ENCODE measurements around the gene ZSCAN31. TPM values are rescaled to one million over a fixed set of nuclear protein-coding genes. Genes with fewer than 3 reads are reported as not detected.

Gene ZSCAN31
- total and polyA plus RNA-seq, 7 donors: 1.8 to 10.8 (median 4.8) TPM

DNA sequence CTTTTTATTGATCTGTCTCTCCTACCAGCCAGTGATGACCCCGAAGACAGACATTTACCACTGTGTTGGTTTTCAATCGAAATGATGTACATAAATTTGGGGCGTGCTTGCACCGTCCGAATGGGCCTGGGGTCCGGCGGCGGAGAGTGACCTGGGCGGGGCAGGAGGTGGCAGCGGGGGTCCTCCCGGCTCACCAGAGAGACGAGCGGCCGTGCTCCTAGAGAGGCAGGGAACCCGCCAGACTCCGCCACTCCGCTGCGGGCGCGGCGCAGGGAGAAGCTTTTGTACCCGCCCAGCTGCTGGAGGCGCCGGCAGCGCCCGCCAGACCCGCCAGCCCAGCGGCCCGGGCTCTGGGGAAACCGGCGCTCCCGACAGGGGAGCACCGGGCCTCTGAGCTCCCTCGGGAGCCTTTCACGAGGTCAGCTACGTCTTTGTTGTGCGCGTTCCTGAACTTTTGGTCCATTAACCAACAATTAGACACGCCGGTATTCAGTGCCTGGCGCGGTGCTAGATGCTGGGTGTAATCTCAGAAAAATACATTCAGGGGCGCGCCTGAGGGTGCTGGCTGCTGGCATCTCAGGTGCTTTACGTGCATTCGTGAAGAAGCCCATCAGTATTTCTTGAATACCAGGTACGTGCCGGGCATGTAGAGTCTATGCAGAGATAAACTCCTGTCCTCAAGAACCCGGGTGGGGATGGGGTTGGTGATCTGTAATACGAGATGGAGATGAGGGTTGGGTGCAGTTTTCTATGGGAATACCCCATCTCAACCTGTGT is 54.5 kb downstream of the ZSCAN31 start, which contains the start of gene PGBD1:
TSS of gene PGBD1 (plus strand) at position 285 of the 777 bp plus-strand sequence. CDS start 2,242 bp downstream, outside the sequence.
- Histone ChIP-seq H3K27ac (peak within 1 kb of the TSS; percentile 33), H3K4me3 (peak within 1 kb of the TSS; percentile 76), H3K9me3 (peaks cover 5% of the 10 kb centered on the region), H3K27me3 (ENCODE audit: insufficient read depth in 3 of 3, low read length in 2 of 3) (no peaks in the 10 kb centered on the region), H3K4me1 (no peaks in the 10 kb centered on the region), H3K36me3 (ENCODE audit: insufficient read depth in 1 of 2, low read depth in 1 of 2) (peaks cover 2 to 45% of the 10 kb centered on the region in 2 donors)
- TF ChIP-seq, protein P1, sequence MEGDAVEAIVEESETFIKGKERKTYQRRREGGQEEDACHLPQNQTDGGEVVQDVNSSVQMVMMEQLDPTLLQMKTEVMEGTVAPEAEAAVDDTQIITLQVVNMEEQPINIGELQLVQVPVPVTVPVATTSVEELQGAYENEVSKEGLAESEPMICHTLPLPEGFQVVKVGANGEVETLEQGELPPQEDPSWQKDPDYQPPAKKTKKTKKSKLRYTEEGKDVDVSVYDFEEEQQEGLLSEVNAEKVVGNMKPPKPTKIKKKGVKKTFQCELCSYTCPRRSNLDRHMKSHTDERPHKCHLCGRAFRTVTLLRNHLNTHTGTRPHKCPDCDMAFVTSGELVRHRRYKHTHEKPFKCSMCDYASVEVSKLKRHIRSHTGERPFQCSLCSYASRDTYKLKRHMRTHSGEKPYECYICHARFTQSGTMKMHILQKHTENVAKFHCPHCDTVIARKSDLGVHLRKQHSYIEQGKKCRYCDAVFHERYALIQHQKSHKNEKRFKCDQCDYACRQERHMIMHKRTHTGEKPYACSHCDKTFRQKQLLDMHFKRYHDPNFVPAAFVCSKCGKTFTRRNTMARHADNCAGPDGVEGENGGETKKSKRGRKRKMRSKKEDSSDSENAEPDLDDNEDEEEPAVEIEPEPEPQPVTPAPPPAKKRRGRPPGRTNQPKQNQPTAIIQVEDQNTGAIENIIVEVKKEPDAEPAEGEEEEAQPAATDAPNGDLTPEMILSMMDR (IDR thresholded peaks at IDR 0.05): no peak
- ATAC-seq (peak; percentile 87 to 98 (median 94)), DNase-seq (peak; percentile 82 to 86)
- 0 to 1% (median 0%) methylated on average over 49 to 50 of the region's 50 CpGs for WGBS, 3 donors
- intact Hi-C loops (cut with DNase I): loop anchor here in 1 of 2 donors (5.0 kb wide), 1 partner anchor 56 kb away; the partner anchor contains the start of gene ZSCAN31

DNA sequence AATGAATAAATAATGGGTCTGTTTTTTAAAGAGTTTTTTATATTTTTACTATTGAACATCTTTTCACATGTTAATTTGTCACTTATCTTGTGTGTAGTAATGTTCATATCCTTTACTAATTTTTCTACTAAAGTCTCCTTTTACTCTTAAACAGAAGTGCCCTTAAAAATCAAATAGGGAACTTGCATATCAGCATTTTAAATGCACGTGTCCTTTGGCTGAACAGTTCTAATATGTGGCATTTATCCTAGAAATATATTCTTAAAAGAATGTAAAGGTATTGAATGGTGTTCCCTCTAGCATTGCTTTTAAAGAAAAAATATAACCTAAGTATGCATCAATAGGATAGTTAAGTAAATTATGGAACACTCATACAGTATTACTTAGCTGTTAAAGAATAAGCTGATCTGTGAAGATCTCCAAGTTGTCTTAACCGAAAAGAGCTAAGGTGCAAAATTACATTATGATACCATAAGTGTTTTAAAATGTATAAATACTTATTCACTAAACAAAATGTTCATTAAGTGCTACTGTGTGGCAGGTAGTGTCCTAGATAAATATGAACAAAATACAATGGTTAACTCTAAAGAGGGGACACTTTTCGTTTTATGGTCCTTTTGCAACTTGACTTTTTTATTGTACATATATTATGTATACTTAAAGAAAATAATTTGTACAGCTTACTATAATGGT is 55.2 kb downstream of the ZSCAN31 start:
- H3K27me3 ChIP-seq (ENCODE audit: insufficient read depth in 3 of 3, low read length in 2 of 3): no peaks in the 10 kb centered on the region
- 36 to 47% (median 41%) methylated on average over 3 of the region's 3 CpGs for WGBS, 3 donors
- intact Hi-C loops (cut with DNase I): loop anchor here in 1 of 2 donors (5.0 kb wide), 1 partner anchor 57 kb away; the partner anchor contains the start of gene ZSCAN31
- no peaks in the 10 kb centered on the region for H3K4me1 ChIP-seq
- ATAC-seq: no peak
- H3K27ac ChIP-seq: no peak overlapping the region
- DNase-seq: no peak
- TF ChIP-seq, protein P1 (IDR thresholded peaks at IDR 0.05): no peak
- H3K4me3 ChIP-seq: peak overlapping the region; percentile 76
- H3K36me3 ChIP-seq (ENCODE audit: insufficient read depth in 1 of 2, low read depth in 1 of 2): peaks cover 5 to 45% of the 10 kb centered on the region in 2 donors
- peaks cover 5% of the 10 kb centered on the region for H3K9me3 ChIP-seq

DNA sequence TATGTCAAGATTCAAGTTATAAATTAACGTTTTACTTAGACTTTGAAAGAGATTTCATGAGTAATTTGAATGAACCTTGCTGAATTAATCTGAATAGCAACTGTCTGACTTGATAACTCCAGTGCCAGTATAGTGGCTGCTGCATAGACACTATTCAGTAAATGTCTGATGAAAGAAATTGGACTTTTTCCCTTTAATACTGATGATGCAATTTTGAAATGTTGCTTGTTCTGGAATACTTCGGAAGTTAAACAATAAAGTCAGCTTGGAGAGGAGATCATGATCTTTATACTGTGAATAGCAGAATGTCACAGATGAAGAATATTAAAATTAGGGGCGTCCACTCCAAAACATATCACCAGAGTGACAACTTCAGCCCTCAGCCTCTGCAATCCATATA is 58.2 kb downstream of the ZSCAN31 start:
- ATAC-seq (no peak), DNase-seq (no peak)
- Histone ChIP-seq H3K4me1 (no peaks in the 10 kb centered on the region), H3K9me3 (peaks cover under 1% of the 10 kb centered on the region), H3K27ac (no peak overlapping the region), H3K36me3 (ENCODE audit: insufficient read depth in 1 of 2, low read depth in 1 of 2) (peaks cover 5 to 54% of the 10 kb centered on the region in 2 donors), H3K4me3 (no peak overlapping the region), H3K27me3 (ENCODE audit: insufficient read depth in 3 of 3, low read length in 2 of 3) (no peaks in the 10 kb centered on the region)
- TF ChIP-seq, protein P1 (IDR thresholded peaks at IDR 0.05): no peak
- intact Hi-C loops (cut with DNase I): no loop called here
- 67 to 81% (median 79%) methylated on average over 3 of the region's 3 CpGs for WGBS, 3 donors

DNA sequence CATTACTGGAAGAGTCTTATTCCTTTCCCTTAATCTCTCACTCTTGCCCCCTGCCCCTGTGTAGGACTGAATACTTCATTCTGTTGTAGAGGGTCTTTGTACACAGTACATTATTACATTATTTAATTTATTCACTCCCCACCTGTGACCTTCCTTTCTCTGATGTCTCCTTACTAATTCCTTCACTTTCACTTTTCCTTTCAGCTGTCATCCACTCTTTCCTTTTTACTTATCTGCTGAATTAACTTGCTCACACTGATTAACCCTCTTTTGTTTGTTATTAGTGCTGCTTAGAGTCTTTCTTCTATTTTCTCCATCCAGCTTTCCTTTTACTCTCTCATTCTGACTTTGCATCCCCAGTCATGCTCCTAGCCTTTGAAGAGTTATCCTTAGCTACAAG is 61.1 kb downstream of the ZSCAN31 start:
- Histone ChIP-seq H3K27me3 (ENCODE audit: insufficient read depth in 3 of 3, low read length in 2 of 3) (no peaks in the 10 kb centered on the region), H3K4me3 (no peak overlapping the region), H3K9me3 (no peaks in the 10 kb centered on the region), H3K36me3 (ENCODE audit: insufficient read depth in 1 of 2, low read depth in 1 of 2) (peaks cover 5 to 73% of the 10 kb centered on the region in 2 donors), H3K27ac (no peak overlapping the region), H3K4me1 (no peaks in the 10 kb centered on the region)
- TF ChIP-seq, protein P1 (IDR thresholded peaks at IDR 0.05): no peak
- intact Hi-C loops (cut with DNase I): no loop called here
- ATAC-seq (no peak), DNase-seq (no peak)

Other genes starting within 250 kb of the ZSCAN31 start
- gene ZSCAN16, start 211.5 kb downstream of the ZSCAN31 start, total RNA-seq: 1 to 10 TPM in 3 of 4 donors, under 1 TPM in 1; 0.96 to 3.1 (median 1.7) TPM
- gene ZSCAN16, start 211.5 kb downstream of the ZSCAN31 start, polyA plus RNA-seq: 1 to 10 TPM; 1.7 to 7.1 (median 3.1) TPM
- 10 to 100 TPM in 2 of 4 donors, 1 to 10 TPM in 2; 7.7 to 12.5 (median 9.2) TPM for gene ZKSCAN8, start 194.3 kb downstream of the ZSCAN31 start, total RNA-seq
- 1 to 10 TPM; 1.6 to 8.2 (median 3.1) TPM for gene ZKSCAN8, start 194.3 kb downstream of the ZSCAN31 start, polyA plus RNA-seq
- 1 to 10 TPM; 5.2 to 6.9 (median 6.3) TPM for gene ZSCAN9, start 110.9 kb downstream of the ZSCAN31 start, total RNA-seq
- 10 to 100 TPM in 1 of 3 donors, 1 to 10 TPM in 2; 3.9 to 10.4 (median 7.4) TPM for gene ZSCAN9, start 110.9 kb downstream of the ZSCAN31 start, polyA plus RNA-seq
- 1 to 10 TPM; 1.0 to 2.2 (median 1.8) TPM for gene ZKSCAN4, start 83.9 kb downstream of the ZSCAN31 start, total RNA-seq
- 1 to 10 TPM in 2 of 3 donors, under 1 TPM in 1; 0.83 to 2.2 (median 1.2) TPM for gene ZKSCAN4, start 83.9 kb downstream of the ZSCAN31 start, polyA plus RNA-seq
- gene NKAPL, start 76.9 kb downstream of the ZSCAN31 start, total RNA-seq: 1 to 10 TPM; 5.0 to 9.4 (median 6.0) TPM
- gene NKAPL, start 76.9 kb downstream of the ZSCAN31 start, polyA plus RNA-seq: 10 to 100 TPM in 2 of 3 donors, 1 to 10 TPM in 1; 8.1 to 27.3 (median 17.1) TPM
- gene ZSCAN26, start 69.0 kb downstream of the ZSCAN31 start, total RNA-seq: 10 to 100 TPM in 2 of 4 donors, 1 to 10 TPM in 2; 6.9 to 12.9 (median 10.1) TPM
- 1 to 10 TPM; 4.2 to 8.0 (median 6.4) TPM for gene ZSCAN26, start 69.0 kb downstream of the ZSCAN31 start, polyA plus RNA-seq
- 1 to 10 TPM in 3 of 4 donors, under 1 TPM in 1; 0.93 to 2.6 (median 1.3) TPM for gene PGBD1, start 54.6 kb downstream of the ZSCAN31 start, total RNA-seq
- gene PGBD1, start 54.6 kb downstream of the ZSCAN31 start, polyA plus RNA-seq: 1 to 10 TPM in 1 of 3 donors, under 1 TPM in 2; 0.62 to 1.3 (median 0.79) TPM
- 1 to 10 TPM; 1.5 to 4.6 (median 2.9) TPM for gene ZKSCAN3, start 13.8 kb upstream of the ZSCAN31 start, total RNA-seq
- 1 to 10 TPM; 1.3 to 2.9 (median 1.5) TPM for gene ZKSCAN3, start 13.8 kb upstream of the ZSCAN31 start, polyA plus RNA-seq
- 1 to 10 TPM in 3 of 4 donors, under 1 TPM in 1; 0.98 to 2.2 (median 1.4) TPM for gene ZSCAN12, start 63.6 kb upstream of the ZSCAN31 start, total RNA-seq
- 1 to 10 TPM in 1 of 3 donors, under 1 TPM in 2; 0.48 to 1.2 (median 0.49) TPM for gene ZSCAN12, start 63.6 kb upstream of the ZSCAN31 start, polyA plus RNA-seq
- gene ZSCAN23, start 107.3 kb upstream of the ZSCAN31 start, total RNA-seq: under 1 TPM in 3 of 4 donors, not detected in 1; 0.37 to 0.75 (median 0.44) TPM
- gene ZSCAN23, start 107.3 kb upstream of the ZSCAN31 start, polyA plus RNA-seq: under 1 TPM; 0.08 to 0.14 (median 0.13) TPM
- not detected for gene GPX6, start 179.6 kb upstream of the ZSCAN31 start, total RNA-seq
- gene GPX6, start 179.6 kb upstream of the ZSCAN31 start, polyA plus RNA-seq: not detected
- not detected for gene GPX5, start 189.7 kb upstream of the ZSCAN31 start, total RNA-seq
- gene GPX5, start 189.7 kb upstream of the ZSCAN31 start, polyA plus RNA-seq: not detected